GM12878 (cell line): Measurements from ENCODE around the gene ZNF225. TPM values are rescaled to one million over a fixed set of nuclear protein-coding genes. Genes with fewer than 3 reads are reported as not detected.

Experiments
- CEBPB ChIP-seq, 2 experiments: fragments of 150-350 bp in 1 of 2; IDR thresholded peaks; 2 replicates each; pipeline ENCODE4 v1.6.1; 2012 to 2014; ENCODE audit warnings: low read depth in 2 of 2, low read length in 2 of 2, borderline replicate concordance in 1 of 2, inconsistent platforms in 1 of 2
- EGR1 ChIP-seq, 2 experiments: IDR thresholded peaks; 1 replicate in 1 of 2; 2 replicates in 1 of 2; pipeline ENCODE4 v1.6.1; 2011 to 2012; ENCODE audit warnings: low read depth in 2 of 2, low read length in 2 of 2, borderline replicate concordance in 1 of 2, mild to moderate bottlenecking in 1 of 2, moderate library complexity in 1 of 2
- GABPA ChIP-seq: IDR thresholded peaks from 2 replicates; pipeline ENCODE4 v1.6.1; 2014; ENCODE audit warnings: antibody characterized with exemption, low read depth, mild to moderate bottlenecking, inconsistent platforms
- HSF1 ChIP-seq: fragments of 150-350 bp; IDR thresholded peaks from 2 replicates; pipeline ENCODE4 v1.6.1; 2014; ENCODE audit warnings: mild to moderate bottlenecking, low read depth, low read length
- IKZF1 ChIP-seq: fragments of 450-650 bp; conservative IDR thresholded peaks from 2 replicates; pipeline ENCODE4 v1.6.1; 2017; ENCODE audit warnings: antibody characterized with exemption, mild to moderate bottlenecking
- KDM1A ChIP-seq: fragments of 200-600 bp; sonication (generic); IDR thresholded peaks from 2 replicates; pipeline ENCODE4 v1.6.1; 2016; ENCODE audit warnings: borderline replicate concordance
- LARP7 ChIP-seq: fragments of 450-650 bp; IDR thresholded peaks from 2 replicates; pipeline ENCODE4 v1.6.1; 2017; ENCODE audit warnings: mild to moderate bottlenecking
- MXI1 ChIP-seq: fragments of 150-350 bp; IDR thresholded peaks from 2 replicates; pipeline ENCODE4 v1.6.1; 2011; ENCODE audit warnings: low read depth, mild to moderate bottlenecking, inconsistent platforms, low read length, improper control_type of control experiment
- PML ChIP-seq: IDR thresholded peaks from 2 replicates; pipeline ENCODE4 v1.6.1; 2012; ENCODE audit warnings: low read length, inconsistent platforms
- RUNX3 ChIP-seq: IDR thresholded peaks from 2 replicates; pipeline ENCODE4 v1.6.1; 2012; ENCODE audit warnings: low read length, inconsistent platforms
- SIX5 ChIP-seq: IDR thresholded peaks from 2 replicates; pipeline ENCODE4 v1.6.1; 2011; ENCODE audit warnings: mild to moderate bottlenecking, low read depth, low read length, moderate library complexity; ENCODE audit not compliant: severe bottlenecking
- TCF7 ChIP-seq: IDR thresholded peaks from 2 replicates; pipeline ENCODE4 v1.6.1; 2014; ENCODE audit warnings: antibody characterized with exemption, borderline replicate concordance
- ZNF24 ChIP-seq: fragments of 450-650 bp; IDR thresholded peaks from 2 replicates; pipeline ENCODE4 v1.6.1; 2017; ENCODE audit warnings: antibody characterized with exemption, mild to moderate bottlenecking
- ZNF384 ChIP-seq: IDR thresholded peaks from 2 replicates; pipeline ENCODE4 v1.6.1; 2012; ENCODE audit warnings: low read depth, mild to moderate bottlenecking, low read length, improper control_type of control experiment, borderline replicate concordance
- polyA plus RNA-seq, 11 experiments: library from polyadenylated mRNA; depleted of rRNA in 4 of 11; unstranded in 6 of 11; stranded (reverse) in 5 of 11; fragments of >200 nt; fragmentation: Nextera tagmentation in 4 of 11; fragmentation: Illumina TruSeq in 1 of 11; extraction: Ambion mirVana in 4 of 11; extraction: Trizol in 1 of 11; gene quantifications; 1 replicate in 1 of 11; 2 replicates in 10 of 11; pipeline versions ENCODE4 v1.2.1 to v1.2.3, GENCODE V29; 2011 to 2016; ENCODE audit warnings: inconsistent platforms in 2 of 11, missing spikeins in 2 of 11, low read depth in 1 of 11
- total RNA-seq, 4 experiments: library from RNA; depleted of rRNA in 3 of 4; stranded (reverse); fragments of >200 nt in 3 of 4; fragmentation: Illumina TruSeq in 1 of 4; extraction: Trizol in 1 of 4; gene quantifications; 2 replicates each; pipeline versions ENCODE4 v1.2.1 to v1.2.3, GENCODE V29; 2013 to 2021
- TF ChIP-seq, protein P1 (sequence below): IDR thresholded peaks from 2 replicates; pipeline ENCODE4 v1.6.1; 2012; ENCODE audit warnings: improper control_type of control experiment, low read depth, low read length; ENCODE audit not compliant: insufficient replicate concordance
- TF ChIP-seq, protein P2 (sequence below): fragments of 450-650 bp; IDR thresholded peaks from 2 replicates; pipeline ENCODE4 v1.6.1; 2017; ENCODE audit warnings: borderline replicate concordance
- TF ChIP-seq, protein P3 (sequence below): IDR thresholded peaks from 2 replicates; pipeline ENCODE4 v1.6.1; 2012; ENCODE audit warnings: mild to moderate bottlenecking, low read depth, low read length

ZNF225 gene
- total and polyA plus RNA-seq, 10 of the 15 experiments (the other 5 are each of a cell fraction or from before 2014, with no cell fraction given): 1.3 to 4.4 (median 2.6) TPM

- TF ChIP-seq, protein P1, sequence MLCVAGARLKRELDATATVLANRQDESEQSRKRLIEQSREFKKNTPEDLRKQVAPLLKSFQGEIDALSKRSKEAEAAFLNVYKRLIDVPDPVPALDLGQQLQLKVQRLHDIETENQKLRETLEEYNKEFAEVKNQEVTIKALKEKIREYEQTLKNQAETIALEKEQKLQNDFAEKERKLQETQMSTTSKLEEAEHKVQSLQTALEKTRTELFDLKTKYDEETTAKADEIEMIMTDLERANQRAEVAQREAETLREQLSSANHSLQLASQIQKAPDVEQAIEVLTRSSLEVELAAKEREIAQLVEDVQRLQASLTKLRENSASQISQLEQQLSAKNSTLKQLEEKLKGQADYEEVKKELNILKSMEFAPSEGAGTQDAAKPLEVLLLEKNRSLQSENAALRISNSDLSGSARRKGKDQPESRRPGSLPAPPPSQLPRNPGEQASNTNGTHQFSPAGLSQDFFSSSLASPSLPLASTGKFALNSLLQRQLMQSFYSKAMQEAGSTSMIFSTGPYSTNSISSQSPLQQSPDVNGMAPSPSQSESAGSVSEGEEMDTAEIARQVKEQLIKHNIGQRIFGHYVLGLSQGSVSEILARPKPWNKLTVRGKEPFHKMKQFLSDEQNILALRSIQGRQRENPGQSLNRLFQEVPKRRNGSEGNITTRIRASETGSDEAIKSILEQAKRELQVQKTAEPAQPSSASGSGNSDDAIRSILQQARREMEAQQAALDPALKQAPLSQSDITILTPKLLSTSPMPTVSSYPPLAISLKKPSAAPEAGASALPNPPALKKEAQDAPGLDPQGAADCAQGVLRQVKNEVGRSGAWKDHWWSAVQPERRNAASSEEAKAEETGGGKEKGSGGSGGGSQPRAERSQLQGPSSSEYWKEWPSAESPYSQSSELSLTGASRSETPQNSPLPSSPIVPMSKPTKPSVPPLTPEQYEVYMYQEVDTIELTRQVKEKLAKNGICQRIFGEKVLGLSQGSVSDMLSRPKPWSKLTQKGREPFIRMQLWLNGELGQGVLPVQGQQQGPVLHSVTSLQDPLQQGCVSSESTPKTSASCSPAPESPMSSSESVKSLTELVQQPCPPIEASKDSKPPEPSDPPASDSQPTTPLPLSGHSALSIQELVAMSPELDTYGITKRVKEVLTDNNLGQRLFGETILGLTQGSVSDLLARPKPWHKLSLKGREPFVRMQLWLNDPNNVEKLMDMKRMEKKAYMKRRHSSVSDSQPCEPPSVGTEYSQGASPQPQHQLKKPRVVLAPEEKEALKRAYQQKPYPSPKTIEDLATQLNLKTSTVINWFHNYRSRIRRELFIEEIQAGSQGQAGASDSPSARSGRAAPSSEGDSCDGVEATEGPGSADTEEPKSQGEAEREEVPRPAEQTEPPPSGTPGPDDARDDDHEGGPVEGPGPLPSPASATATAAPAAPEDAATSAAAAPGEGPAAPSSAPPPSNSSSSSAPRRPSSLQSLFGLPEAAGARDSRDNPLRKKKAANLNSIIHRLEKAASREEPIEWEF: no peak
- TF ChIP-seq SIX5: peak; percentile 78
- TF ChIP-seq GABPA: peak; percentile 85
- no peak for TF ChIP-seq ZNF384
- TF ChIP-seq, protein P2, sequence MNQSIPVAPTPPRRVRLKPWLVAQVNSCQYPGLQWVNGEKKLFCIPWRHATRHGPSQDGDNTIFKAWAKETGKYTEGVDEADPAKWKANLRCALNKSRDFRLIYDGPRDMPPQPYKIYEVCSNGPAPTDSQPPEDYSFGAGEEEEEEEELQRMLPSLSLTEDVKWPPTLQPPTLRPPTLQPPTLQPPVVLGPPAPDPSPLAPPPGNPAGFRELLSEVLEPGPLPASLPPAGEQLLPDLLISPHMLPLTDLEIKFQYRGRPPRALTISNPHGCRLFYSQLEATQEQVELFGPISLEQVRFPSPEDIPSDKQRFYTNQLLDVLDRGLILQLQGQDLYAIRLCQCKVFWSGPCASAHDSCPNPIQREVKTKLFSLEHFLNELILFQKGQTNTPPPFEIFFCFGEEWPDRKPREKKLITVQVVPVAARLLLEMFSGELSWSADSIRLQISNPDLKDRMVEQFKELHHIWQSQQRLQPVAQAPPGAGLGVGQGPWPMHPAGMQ: no peak
- TF ChIP-seq HSF1: no peak
- no peak for TF ChIP-seq CEBPB (IDR thresholded peaks at IDR 0.05; ENCODE audit: borderline replicate concordance in 1 of 2, low read depth in 2 of 2, low read length in 2 of 2)
- TF ChIP-seq, protein P3, sequence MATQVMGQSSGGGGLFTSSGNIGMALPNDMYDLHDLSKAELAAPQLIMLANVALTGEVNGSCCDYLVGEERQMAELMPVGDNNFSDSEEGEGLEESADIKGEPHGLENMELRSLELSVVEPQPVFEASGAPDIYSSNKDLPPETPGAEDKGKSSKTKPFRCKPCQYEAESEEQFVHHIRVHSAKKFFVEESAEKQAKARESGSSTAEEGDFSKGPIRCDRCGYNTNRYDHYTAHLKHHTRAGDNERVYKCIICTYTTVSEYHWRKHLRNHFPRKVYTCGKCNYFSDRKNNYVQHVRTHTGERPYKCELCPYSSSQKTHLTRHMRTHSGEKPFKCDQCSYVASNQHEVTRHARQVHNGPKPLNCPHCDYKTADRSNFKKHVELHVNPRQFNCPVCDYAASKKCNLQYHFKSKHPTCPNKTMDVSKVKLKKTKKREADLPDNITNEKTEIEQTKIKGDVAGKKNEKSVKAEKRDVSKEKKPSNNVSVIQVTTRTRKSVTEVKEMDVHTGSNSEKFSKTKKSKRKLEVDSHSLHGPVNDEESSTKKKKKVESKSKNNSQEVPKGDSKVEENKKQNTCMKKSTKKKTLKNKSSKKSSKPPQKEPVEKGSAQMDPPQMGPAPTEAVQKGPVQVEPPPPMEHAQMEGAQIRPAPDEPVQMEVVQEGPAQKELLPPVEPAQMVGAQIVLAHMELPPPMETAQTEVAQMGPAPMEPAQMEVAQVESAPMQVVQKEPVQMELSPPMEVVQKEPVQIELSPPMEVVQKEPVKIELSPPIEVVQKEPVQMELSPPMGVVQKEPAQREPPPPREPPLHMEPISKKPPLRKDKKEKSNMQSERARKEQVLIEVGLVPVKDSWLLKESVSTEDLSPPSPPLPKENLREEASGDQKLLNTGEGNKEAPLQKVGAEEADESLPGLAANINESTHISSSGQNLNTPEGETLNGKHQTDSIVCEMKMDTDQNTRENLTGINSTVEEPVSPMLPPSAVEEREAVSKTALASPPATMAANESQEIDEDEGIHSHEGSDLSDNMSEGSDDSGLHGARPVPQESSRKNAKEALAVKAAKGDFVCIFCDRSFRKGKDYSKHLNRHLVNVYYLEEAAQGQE: no peak
- TF ChIP-seq IKZF1: peak; percentile 82
- no peak for TF ChIP-seq ZNF24
- TF ChIP-seq RUNX3: peak; percentile 24; the same call in 1 of the 2 replicates
- peak; percentile 30; the same call in 1 of the 2 replicates for TF ChIP-seq LARP7
- TF ChIP-seq MXI1: no peak; the same call in 1 of the 2 replicates
- 0 out of 2 replicates have a peak, but pooled peaks have one; percentile 3 for TF ChIP-seq TCF7
- TF ChIP-seq PML: 0 out of 2 replicates have a peak, but pooled peaks have one; percentile 70
- TF ChIP-seq EGR1 (IDR thresholded peaks at IDR 0.05; ENCODE audit: borderline replicate concordance in 1 of 2, low read depth in 2 of 2, low read length in 2 of 2): peak in 1 of 2 experiments; percentile 90; a peak in 2 of 3 replicates
- no peak for TF ChIP-seq KDM1A
Measured at GRCh38 chr19:44141191-44142058, 28.2 kb downstream of the ZNF225 start, which contains the start of gene ZNF234 (continued).
